NT2/D1 (cell line): ENCODE measurements around the gene ARVCF.

ENCODE experiments used
- SUZ12 ChIP-seq: IDR thresholded peaks from 2 replicates; pipeline ENCODE4 v1.6.1; 2011; ENCODE audit not compliant: insufficient read length, insufficient read depth; ENCODE audit errors: extremely low read depth
- YY1 ChIP-seq: IDR thresholded peaks from 2 replicates; pipeline ENCODE4 v1.6.1; 2011; ENCODE audit not compliant: insufficient read length, insufficient read depth
- ZNF274 ChIP-seq: IDR thresholded peaks from 2 replicates; pipeline ENCODE4 v1.6.1; 2011; ENCODE audit warnings: mild to moderate bottlenecking, low read depth, low read length

- TF ChIP-seq ZNF274 (no peak), SUZ12 (no peak), YY1 (no peak)
Measured at GRCh38 chr22:20026996-20027601, 10.5 kb upstream of the ARVCF start.
